ENCODE measurements around the gene DNAH14.
A peak's percentile ranks its signal among the peaks of the same experiment; 100 is the strongest.

The DNAH14 gene

DNA sequence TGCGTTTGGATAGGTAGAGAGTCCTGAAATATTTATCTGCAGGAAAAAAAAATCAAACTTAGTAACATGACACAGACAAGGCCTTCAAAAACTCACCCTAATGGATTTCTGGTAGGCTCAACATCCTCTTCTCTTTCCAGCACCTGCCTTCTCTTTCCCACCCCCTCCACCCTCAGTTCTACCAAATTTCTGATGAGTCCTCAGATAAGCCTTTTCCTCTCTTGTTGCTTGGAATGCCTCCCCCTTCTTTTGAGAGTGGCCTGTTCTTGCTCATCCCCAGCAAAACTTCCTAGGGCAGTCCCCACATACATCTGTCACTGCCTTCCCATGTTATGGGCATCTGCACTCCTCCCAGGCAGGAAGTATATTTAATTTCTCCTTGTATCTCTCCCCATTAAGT lies 506.0 kb downstream of the DNAH14 start:
- DNase-seq = no peak

GRCh38 chr1:225435957-225436392 lies 506.5 kb downstream of the DNAH14 start:
- no peak for DNase-seq

GRCh38 chr1:225437710-225438437 lies 508.4 kb downstream of the DNAH14 start:
- no peak for DNase-seq

DNA sequence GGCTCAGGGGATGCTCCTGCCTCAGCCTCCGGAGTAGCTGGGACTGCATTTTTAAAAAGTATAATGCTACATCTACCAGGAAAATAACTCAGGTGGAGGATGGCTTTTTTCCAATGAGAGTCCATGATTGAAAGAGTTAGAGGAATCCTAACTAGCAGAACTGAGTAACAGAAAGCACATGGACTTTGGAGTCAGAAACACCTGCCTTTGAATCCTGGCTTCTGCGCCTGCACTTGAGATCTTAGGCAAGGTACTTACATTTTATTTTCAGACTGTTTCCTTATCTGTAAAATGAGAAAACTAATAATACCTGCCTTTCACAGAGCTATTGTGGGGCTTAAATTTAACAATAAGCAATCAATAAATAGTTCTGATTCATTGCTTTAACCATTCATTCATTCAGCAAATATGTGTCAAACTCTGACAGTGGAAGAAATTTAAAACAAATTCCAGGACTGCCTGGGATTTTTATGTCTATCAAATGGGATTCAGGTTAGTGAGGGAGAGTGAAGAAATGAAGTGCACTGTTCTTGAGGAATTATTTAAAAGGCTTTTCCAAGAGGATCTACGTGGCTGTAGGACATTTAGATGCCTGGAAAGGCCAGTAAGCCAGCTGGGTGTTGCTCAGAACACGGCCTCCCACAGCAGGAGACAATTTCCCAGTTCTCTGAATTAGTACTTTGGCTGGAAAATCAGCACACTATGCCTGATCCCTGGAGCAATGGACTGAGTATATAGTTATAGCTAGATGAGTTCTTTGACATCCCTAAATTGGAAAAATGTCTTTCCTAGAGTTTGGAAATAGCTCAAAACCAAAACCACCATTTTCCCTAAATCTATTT lies 511.1 kb downstream of the DNAH14 start:
- no peak for DNase-seq

DNA sequence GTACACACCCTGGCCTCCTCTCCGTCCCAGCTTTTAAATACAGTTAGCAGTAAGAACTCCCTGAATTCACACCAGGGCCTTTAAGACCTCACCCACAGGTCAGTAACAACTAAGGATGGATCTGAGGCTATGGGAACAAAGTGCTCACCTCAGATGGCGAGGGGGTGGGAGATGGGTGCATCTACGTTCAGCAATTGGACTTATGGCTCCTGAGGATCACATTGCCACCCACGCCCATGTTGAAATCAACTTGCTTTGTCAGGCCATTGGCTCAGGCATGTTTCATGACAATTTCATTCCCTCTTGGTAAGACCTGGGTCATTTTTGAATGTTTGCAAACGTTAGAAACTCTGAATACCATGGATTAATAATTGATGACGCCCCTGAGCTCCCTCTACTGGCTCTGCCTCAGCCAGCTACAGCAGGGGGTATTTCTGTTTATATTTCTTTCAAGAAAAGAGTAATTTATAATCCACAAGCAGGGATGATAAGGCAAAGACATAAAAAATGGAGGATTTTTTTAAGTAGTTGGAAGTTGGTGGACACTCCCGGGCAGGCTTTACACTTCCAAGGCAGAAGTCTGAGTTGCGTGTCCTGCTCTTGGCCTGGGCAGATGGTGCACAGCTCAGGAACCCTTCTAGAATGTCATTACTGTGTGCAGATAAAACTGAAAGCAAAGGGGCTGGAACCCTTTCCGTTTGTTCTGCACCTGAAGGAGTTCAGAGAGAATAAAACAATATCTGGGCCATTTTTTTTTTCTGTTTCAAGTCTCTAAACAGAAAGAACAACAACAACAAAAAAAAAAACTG lies 512.0 kb downstream of the DNAH14 start:
- no peak for DNase-seq

DNA sequence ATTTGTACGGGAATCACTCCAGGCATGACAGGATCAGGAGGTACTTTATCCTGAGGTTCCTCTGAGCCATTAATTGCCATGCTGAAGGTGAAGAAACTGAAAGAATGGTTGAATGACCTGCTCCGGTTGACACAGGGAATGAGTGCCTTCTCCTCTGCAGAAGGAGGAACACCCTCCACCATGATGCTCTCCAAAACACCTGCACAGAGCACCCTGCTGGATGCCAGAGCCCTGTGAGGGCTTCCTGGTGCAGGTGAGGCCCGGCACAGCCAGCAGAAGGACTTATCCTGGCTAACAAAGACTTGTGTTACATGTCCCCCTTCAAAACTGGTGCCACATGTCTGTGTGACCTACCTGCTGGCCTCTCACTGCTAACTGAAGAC lies 512.6 kb downstream of the DNAH14 start:
- DNase-seq = no peak

DNA sequence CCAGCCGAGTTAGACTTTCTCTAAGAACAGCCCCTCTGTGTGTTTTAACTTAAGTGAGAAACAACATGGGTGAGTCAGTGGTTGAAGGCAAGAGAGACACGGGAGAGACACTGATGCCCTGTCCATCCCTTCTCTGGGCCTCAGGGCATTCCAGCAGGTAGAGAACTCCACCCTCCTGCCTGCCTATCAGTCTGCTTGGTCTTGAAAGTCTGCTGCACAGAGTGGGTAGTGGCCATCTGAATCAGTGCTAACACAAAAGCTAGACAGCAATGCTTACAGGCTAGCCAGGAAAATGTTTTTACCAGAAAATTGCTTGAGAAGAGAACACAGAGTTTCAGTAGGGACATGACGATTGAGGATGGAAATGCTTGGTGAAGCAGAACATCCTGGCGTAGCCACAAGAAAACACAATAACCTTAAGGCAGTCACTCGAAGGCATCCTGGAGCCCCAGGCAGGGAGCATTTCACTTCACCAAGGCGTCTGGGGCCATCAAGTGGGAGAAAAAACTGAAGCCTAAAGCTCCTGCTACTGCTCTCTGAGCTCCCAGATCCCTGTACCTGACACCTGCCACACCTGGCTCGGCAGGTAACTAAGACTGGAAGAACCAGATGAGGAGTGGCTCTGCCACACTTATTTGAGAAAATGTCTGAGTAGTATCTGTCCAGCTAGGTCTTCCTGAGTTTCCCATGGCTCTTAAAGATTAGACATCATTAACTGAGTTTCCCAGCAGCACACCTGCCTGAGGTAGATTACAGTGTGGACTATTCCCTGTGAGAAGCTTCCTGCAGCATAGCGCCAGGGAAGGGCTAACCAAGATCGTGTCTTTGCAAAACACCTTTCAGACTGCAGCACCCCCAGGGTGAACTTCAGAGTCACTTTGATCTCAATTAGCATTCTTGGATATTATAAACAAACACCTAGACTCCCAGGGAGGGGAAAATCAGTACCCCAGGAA lies 516.4 kb downstream of the DNAH14 start:
- peak; percentile 11 for DNase-seq

GRCh38 chr1:225446595-225446960 lies 517.1 kb downstream of the DNAH14 start:
- DNase-seq = no peak

DNA sequence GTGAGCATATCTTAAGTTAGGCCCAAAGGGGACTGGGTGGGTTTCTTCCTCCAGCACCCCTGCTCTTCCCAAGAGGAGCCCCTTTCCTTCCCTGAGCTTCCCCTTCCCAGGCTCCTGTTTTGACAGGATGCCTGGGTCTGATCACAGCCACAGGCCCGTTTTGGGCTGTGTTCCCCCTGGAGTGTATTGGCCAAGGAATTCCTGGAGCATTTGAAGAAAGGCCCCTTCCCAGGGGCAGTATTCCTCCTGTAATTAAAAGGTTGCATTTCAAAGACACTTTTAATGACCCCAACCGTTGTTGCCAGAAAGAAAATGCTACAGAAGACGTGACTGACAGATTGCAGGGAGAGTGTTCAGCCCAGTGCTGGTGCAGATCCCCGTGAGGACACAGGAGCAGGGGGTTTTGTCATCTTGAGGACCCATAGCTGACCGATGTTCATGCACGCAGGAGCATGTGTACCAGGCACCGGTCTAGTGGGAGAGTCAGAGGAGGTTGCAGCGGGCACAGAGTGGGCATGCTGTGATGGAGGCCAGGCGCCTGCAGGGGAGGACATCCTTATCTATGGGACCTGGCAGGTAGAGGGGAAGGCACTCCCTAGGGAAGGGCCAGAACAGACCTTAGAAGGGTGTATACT lies 517.6 kb downstream of the DNAH14 start:
- DNase-seq = no peak

- no peak for DNase-seq
These were observed 518.2 kb downstream of the DNAH14 start for GRCh38 chr1:225447650-225448089.

GRCh38 chr1:225448146-225448805 lies 518.8 kb downstream of the DNAH14 start:
- no peak for DNase-seq

Measured in stimulated activated CD4-positive, alpha-beta T cell treated with anti-CD3 and anti-CD28 coated beads, Interleukin-4, amount 100 ng/mL, for 24 hours (primary cell).